Osteoblast (primary cell): Measurements from ENCODE around the gene NF2. TPM values are rescaled to one million over a fixed set of nuclear protein-coding genes. Genes with fewer than 3 reads are reported as not detected.

ENCODE experiments used
- DNase-seq: peaks from one replicate; pipeline ENCODE4 v3.0.0; 2011; ENCODE audit warnings: low spot score, mixed read lengths; ENCODE audit not compliant: insufficient read length; ENCODE audit errors: missing footprints
- H2AFZ ChIP-seq: 2 replicates; pipeline ENCODE4 v1.6.0; 2011; ENCODE audit warnings: mild to moderate bottlenecking, low read length
- H3K27ac ChIP-seq: 2 replicates; pipeline ENCODE4 v1.5.1; 2011; ENCODE audit warnings: mild to moderate bottlenecking, low read depth, low read length, moderate library complexity
- H3K27me3 ChIP-seq: 2 replicates; pipeline ENCODE4 v1.6.0; 2012; ENCODE audit warnings: mild to moderate bottlenecking, control low read depth, inconsistent platforms, low read length, moderate library complexity; ENCODE audit not compliant: insufficient read depth
- H3K36me3 ChIP-seq: 2 replicates; pipeline ENCODE4 v1.5.1; 2011; ENCODE audit warnings: mild to moderate bottlenecking, low read length, control low read depth, moderate library complexity; ENCODE audit not compliant: insufficient read depth
- H3K4me1 ChIP-seq: 2 replicates; pipeline ENCODE4 v1.5.1; 2011; ENCODE audit warnings: mild to moderate bottlenecking, low read length, control low read depth, moderate library complexity; ENCODE audit not compliant: insufficient read depth
- H3K4me2 ChIP-seq: 2 replicates; pipeline ENCODE4 v1.6.0; 2011; ENCODE audit warnings: mild to moderate bottlenecking, low read length; ENCODE audit not compliant: insufficient read depth
- H3K4me3 ChIP-seq: fragments of 200-600 bp; sonication (generic); 3 replicates; pipeline ENCODE4 v1.5.1; 2012; ENCODE audit warnings: mild to moderate bottlenecking, low read length, inconsistent platforms; ENCODE audit not compliant: insufficient read depth
- H3K79me2 ChIP-seq: 2 replicates; pipeline ENCODE4 v1.6.0; 2012; ENCODE audit warnings: mild to moderate bottlenecking, low read length, control low read depth, inconsistent platforms; ENCODE audit not compliant: insufficient read depth
- H3K9me3 ChIP-seq: 2 replicates; pipeline ENCODE4 v1.5.1; 2011; ENCODE audit warnings: low read depth, low read length, control low read depth
- H4K20me1 ChIP-seq: 2 replicates; pipeline ENCODE4 v1.6.0; 2012; ENCODE audit warnings: mild to moderate bottlenecking, low read length, control low read depth; ENCODE audit not compliant: insufficient read depth
- CTCF ChIP-seq: IDR thresholded peaks from 2 replicates; pipeline ENCODE4 v1.5.1; 2011; ENCODE audit warnings: mild to moderate bottlenecking, low read depth, low read length, moderate library complexity; ENCODE audit errors: extremely low read depth
- total RNA-seq: library from RNA; depleted of rRNA; stranded (reverse); fragments of >200 nt; gene quantifications from 2 replicates; pipeline ENCODE4 v1.2.3, GENCODE V29; 2012

Gene NF2
- total RNA-seq, 1 donor: 72.7 TPM

DNA sequence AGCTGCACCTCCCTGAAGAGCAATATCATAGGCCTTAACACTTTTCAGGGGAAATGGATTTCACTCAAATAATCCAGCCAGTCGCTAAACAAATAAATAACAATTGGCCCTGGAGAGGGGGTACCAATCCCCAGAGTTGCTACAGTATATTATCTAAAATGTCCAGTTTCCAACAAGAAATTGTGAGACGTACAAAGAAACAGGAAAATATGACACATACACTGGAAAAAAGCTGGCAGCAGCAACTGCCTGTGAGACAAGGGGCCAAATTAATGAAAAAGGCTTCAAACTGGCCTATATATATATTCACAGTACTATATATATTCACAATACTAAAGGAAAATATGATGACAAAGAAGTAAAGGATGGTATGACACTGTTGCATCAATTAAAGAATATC, 4.0 kb downstream of the NF2 start:
- Histone ChIP-seq H3K79me2 (peaks cover 88% of the 10 kb centered on the region), H3K4me3 (no peak overlapping the region), H3K27ac (no peak overlapping the region), H2AFZ (no peak overlapping the region), H3K36me3 (peaks cover 4% of the 10 kb centered on the region), H3K9me3 (no peaks in the 10 kb centered on the region), H3K4me1 (peaks cover 22% of the 10 kb centered on the region), H3K27me3 (no peaks in the 10 kb centered on the region), H4K20me1 (peaks cover 10% of the 10 kb centered on the region), H3K4me2 (no peak overlapping the region)
- DNase-seq: no peak
- no peak for TF ChIP-seq CTCF

GRCh38 chr22:29609139-29609538, 5.7 kb downstream of the NF2 start:
- peak; percentile 39 for TF ChIP-seq CTCF
- no peaks in the 10 kb centered on the region for H3K9me3 ChIP-seq

DNA sequence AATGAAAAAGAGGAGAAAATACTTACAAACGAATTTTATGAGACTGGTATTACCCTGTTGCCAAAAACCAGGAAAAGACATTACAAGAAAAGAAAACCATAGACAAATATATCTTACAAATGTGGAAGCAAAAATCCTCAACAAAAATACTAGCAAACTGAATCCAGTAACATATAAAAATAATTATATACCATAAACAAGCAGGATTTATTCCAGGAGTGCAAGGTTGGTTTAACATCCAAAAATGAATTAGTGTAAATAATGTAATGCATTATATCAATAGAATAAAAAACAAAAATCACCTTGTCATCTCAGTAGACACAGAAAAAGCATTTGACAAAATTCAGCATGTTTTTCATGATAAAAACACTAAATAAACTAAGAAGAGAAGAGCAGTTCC, 7.3 kb downstream of the NF2 start:
- peaks cover 97% of the 10 kb centered on the region for H3K79me2 ChIP-seq
- H4K20me1 ChIP-seq: peaks cover 10% of the 10 kb centered on the region
- H3K36me3 ChIP-seq: peaks cover 4% of the 10 kb centered on the region
- H3K4me3 ChIP-seq: no peak overlapping the region
- H3K9me3 ChIP-seq: no peaks in the 10 kb centered on the region
- H3K27me3 ChIP-seq: no peaks in the 10 kb centered on the region
- H3K4me1 ChIP-seq: peaks cover 7% of the 10 kb centered on the region
- no peak overlapping the region for H2AFZ ChIP-seq
- H3K27ac ChIP-seq: no peak overlapping the region
- no peak overlapping the region for H3K4me2 ChIP-seq
- no peak for TF ChIP-seq CTCF
- no peak for DNase-seq

More at GRCh38 chr22:29609139-29609538, 5.7 kb downstream of the NF2 start:
- peaks cover 22% of the 10 kb centered on the region for H3K4me1 ChIP-seq
- H3K4me2 ChIP-seq: no peak overlapping the region
- H4K20me1 ChIP-seq: peaks cover 10% of the 10 kb centered on the region
- no peak overlapping the region for H3K4me3 ChIP-seq
- DNase-seq: no peak
- H2AFZ ChIP-seq: no peak overlapping the region
- peaks cover 98% of the 10 kb centered on the region for H3K79me2 ChIP-seq
- peaks cover 4% of the 10 kb centered on the region for H3K36me3 ChIP-seq
- H3K27me3 ChIP-seq: no peaks in the 10 kb centered on the region
- H3K27ac ChIP-seq: no peak overlapping the region

GRCh38 chr22:29615705-29616327, 12.4 kb downstream of the NF2 start:
- TF ChIP-seq CTCF: no peak
- Histone ChIP-seq H3K4me1 (peaks cover 22% of the 10 kb centered on the region), H3K27ac (no peak overlapping the region), H3K4me2 (no peak overlapping the region), H3K9me3 (no peaks in the 10 kb centered on the region), H3K27me3 (no peaks in the 10 kb centered on the region), H4K20me1 (peaks cover 3% of the 10 kb centered on the region), H3K4me3 (no peak overlapping the region), H3K79me2 (peaks cover 99% of the 10 kb centered on the region), H3K36me3 (no peaks in the 10 kb centered on the region), H2AFZ (no peak overlapping the region)
- DNase-seq: no peak
